DMS153 (cell line): ENCODE results near the gene ITSN1.

Experiments
- DNase-seq: peaks from one replicate; lab custom pipeline; 2025; lab: John Stamatoyannopoulos, UW

Gene ITSN1

GRCh38 chr21:33729641-33730040 is 87.3 kb downstream of the ITSN1 start:
- DNase-seq, result no peak

- DNase-seq, result no peak
Measured at GRCh38 chr21:33731447-33731846, 89.1 kb downstream of the ITSN1 start.

- no peak for DNase-seq
Measured at GRCh38 chr21:33732038-33732437, 89.7 kb downstream of the ITSN1 start.

- DNase-seq, result no peak
Measured at GRCh38 chr21:33733601-33734000, 91.3 kb downstream of the ITSN1 start.

- DNase-seq, result no peak
Measured at GRCh38 chr21:33734291-33734690, 92.0 kb downstream of the ITSN1 start.

GRCh38 chr21:33734818-33735217 is 92.5 kb downstream of the ITSN1 start:
- no peak for DNase-seq

GRCh38 chr21:33736569-33736968 is 94.3 kb downstream of the ITSN1 start:
- DNase-seq, result no peak

GRCh38 chr21:33739701-33740100 is 97.4 kb downstream of the ITSN1 start:
- DNase-seq, result no peak

- no peak for DNase-seq
Measured at GRCh38 chr21:33747420-33747819, 105.1 kb downstream of the ITSN1 start.

- DNase-seq, result no peak
Measured at GRCh38 chr21:33748903-33749302, 106.6 kb downstream of the ITSN1 start.

- DNase-seq, result no peak
Measured at GRCh38 chr21:33750017-33750416, 107.7 kb downstream of the ITSN1 start.

- DNase-seq, result no peak
Measured at GRCh38 chr21:33751120-33751519, 108.8 kb downstream of the ITSN1 start.

- DNase-seq, result no peak
Measured at GRCh38 chr21:33751533-33751932, 109.2 kb downstream of the ITSN1 start.

- no peak for DNase-seq
Measured at GRCh38 chr21:33752260-33752659, 110.0 kb downstream of the ITSN1 start.

GRCh38 chr21:33753886-33754285 is 111.6 kb downstream of the ITSN1 start:
- DNase-seq, result no peak

- no peak for DNase-seq
Measured at GRCh38 chr21:33754481-33754880, 112.2 kb downstream of the ITSN1 start.

GRCh38 chr21:33755354-33755753 is 113.1 kb downstream of the ITSN1 start:
- DNase-seq, result no peak

GRCh38 chr21:33760641-33761440 is 118.5 kb downstream of the ITSN1 start:
- DNase-seq, result no peak

- DNase-seq, result peak; percentile 46
Measured at GRCh38 chr21:33761441-33762036, 119.2 kb downstream of the ITSN1 start.

- no peak for DNase-seq
Measured at GRCh38 chr21:33762803-33763581, 120.7 kb downstream of the ITSN1 start.

- no peak for DNase-seq
Measured at GRCh38 chr21:33763582-33763899, 121.2 kb downstream of the ITSN1 start.

- DNase-seq, result no peak
Measured at GRCh38 chr21:33767236-33767635, 124.9 kb downstream of the ITSN1 start.

GRCh38 chr21:33767960-33768359 is 125.7 kb downstream of the ITSN1 start:
- no peak for DNase-seq
